ENCODE data around the gene ECE2. TPM values are rescaled to one million over a fixed set of nuclear protein-coding genes. Genes with fewer than 3 reads are reported as not detected.
"Not testable (repeated sequence)": the region's sequence is repeated elsewhere in the genome, so short reads cannot be mapped to it uniquely, and the experiment has no call there.

The ECE2 gene
- polyA plus RNA-seq, 3 donors, result 5.5 TPM; not detected in 2

DNA sequence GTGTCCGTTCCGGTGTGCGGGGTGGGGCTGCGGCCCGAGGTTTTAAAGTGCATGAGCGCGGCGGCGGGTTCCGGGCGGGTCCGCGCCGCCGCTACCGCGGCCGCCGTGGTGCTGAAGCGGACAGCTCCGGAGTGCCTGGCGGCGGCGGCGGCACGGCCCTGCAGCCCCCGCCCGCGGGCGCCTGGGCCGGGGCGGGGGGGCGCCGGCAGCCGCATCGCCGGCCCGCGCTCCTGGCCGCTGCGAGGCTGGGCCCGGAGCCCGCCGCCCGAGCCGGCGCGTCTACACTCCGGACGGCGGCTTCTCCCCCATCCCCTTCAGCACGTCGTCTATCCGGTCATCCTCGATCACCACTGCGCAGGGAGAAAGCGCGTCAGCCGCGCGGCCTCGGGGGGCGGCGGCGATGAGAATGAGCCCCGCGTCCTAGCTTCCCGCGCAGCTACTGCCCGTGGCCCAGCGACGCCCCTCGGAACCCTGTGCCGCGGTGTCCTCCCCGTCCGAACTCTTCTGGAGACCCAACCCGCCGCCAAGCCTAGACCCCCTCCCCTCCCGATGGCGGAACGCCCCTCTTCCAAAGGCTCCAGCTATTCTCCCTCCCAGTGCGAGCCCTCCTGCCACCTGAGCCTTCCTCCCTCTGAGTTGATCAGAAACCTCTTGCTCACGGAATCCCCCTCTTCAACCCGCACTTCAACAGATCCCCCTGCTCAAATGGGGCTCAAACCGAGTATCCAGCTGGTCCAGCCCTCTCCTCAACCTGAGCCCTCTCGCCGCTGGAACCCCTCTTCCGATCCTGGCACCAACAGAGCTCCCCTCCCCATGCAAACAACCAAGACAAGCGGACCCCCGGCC, 15.7 kb upstream of the ECE2 start:
- 1 to 2% (median 2%) methylated on average over 61 to 77 of the region's 91 CpGs for WGBS, 3 donors
- no peak overlapping the region for H3K27ac ChIP-seq (ENCODE audit: low read depth, low read length)

DNA sequence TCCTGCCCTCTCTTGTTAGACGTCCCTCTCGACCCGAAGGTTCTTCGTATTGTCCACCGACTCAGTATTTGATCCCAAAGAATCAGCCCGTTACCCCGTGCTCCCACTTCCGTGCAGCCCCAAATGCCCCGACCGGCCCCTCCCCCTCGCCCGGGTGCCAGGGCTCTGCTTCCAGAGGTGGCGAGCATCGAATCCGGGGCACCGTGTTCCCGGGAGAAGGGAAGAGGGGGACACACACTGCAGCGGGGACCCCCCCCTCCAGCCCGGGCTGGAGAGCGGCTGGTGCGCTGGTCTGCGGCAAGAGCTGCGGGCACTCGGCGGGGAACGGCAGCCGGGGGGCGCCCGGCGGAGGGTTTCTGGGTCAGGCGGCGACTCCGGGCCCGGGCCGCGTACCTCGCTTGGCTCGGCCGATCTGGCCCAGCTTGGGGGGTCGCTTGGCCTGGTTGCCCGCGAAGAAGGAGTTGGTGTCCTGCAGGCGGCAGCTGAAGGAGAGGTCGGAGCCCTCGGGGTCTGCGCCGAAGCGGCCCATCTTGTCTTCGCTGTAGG, 15.0 kb upstream of the ECE2 start:
- no peak overlapping the region for H3K27ac ChIP-seq (ENCODE audit: low read depth, low read length)
- WGBS, 3 donors, result 1 to 2% (median 1%) methylated on average over 31 to 49 of the region's 49 CpGs

DNA sequence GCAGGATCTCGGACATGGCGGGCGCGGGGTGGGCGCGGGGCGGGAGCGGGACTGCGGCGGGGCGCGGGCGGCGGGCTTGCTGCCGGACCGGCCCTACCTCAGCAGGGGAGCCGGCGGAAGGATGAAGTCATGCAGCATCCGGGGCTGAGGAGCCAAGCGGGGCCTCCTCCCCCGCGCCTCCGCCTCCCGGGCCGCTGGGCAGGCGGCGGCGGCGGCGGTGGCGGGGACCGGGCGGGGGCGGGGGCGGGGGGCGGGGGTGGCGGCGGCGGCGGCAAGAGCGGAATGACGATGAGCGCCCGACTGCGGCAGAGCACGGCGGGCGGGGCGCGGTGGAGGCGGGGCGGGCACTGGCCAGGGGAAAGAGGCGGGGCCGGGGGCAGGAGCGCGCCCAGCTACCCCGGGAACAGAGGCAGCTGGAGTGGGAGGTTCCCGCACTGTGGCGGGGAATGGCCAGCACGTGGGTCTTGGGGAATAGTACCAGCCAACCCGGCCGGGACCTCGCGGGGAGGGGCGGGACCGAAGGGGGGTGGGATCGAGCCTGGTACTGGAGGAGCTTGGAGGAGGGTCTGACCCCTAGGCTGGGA, 14.5 kb upstream of the ECE2 start, which contains the start of gene CAMK2N2:
TSS of gene CAMK2N2 (minus strand) at position 284 of the 584 bp plus-strand sequence. CDS start at position 16, 268 bp downstream.
- WGBS, 3 donors, result 0 to 1% (median 1%) methylated on average over 38 to 66 of the region's 67 CpGs
- H3K27ac ChIP-seq (ENCODE audit: low read depth, low read length), result no peak within 1 kb of the TSS

DNA sequence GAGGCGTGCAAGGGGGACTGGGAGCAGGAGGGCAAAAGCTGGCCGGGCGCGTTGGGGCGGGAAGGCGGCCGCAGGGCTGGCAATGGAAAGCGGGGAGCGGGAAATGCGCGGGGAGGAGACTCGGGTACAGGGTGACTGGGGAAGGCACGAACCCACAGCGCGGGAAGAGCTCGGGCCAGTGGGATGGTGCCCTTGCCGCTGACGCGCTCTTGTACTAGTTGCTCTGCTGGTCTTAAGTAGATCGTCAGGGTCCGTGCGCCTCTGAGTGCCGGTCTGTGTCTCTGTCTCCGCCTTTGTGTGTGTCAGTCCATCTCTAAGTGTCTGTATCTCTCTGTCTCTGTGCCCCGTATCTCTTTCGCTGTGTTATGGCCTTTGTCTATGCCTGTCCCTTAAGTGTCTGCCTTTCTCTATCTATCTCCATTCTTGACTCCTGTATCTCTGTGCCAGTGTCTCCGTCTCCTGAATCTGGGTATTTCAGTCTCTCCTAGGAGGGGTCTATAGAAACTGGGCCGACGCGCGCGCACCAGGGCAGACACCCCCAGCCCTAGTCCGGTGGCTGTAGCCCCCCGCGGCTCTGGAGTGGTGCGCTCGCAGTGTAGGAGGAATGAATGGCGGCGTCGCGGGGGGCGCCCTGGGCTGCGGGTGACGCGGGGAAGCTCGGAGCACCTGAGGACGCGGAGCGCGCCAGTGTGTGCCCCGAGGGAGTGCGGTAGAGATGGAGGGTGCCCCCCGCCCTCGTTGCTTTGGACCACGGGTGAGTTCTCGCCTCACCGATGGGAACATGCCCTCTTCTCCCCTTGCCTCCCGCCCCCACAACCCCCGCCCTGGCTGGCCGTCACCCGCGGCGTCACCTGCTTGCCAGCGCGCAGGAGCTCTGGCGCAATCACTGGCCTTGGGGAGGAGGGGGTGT, 13.7 kb upstream of the ECE2 start:
- WGBS, 3 donors, result 0 to 3% (median 3%) methylated on average over 64 to 66 of the region's 66 CpGs
- H3K27ac ChIP-seq (ENCODE audit: low read depth, low read length), result no peak overlapping the region

DNA sequence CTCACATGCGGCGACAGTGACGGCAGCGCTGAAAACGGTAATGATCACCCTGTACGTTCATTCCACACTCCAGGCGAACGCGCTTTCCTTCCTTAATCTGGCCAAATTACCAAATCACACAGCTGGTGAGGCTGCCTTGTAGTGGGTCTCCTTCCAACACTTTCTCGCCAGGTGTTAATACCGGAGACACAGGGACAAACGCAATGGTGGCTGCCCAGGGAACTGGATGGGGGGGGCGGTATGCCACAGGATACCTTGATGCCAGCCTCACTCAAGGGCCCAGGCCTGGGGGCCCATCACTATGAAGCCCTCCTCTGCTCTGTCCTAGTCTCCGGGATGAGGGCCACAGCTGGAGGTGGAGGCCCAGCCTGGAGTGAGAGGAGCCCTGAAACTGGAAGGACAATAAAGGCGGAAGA, 13.1 kb upstream of the ECE2 start:
- WGBS, 3 donors, result 11 to 16% (median 15%) methylated on average over 15 of the region's 15 CpGs
- no peak overlapping the region for H3K27ac ChIP-seq (ENCODE audit: low read depth, low read length)

DNA sequence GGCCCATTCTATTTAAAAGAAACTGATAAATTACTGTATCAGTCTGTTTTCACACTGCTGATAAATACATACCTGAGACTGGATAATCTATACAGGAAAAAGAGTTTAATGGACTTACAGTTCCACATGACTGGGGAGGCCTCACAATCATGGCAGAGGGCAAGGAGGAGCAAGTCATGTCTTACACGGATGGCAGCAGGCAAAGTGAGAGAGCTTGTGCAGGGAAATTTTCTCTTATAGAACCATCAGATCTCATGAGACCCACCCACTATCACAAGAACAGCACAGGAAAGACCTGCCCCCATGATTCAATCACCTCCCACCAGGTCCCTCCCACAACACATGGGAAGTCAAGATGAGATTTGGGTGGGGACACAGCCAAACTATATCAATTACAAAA, 8.6 kb upstream of the ECE2 start:
- H3K27ac ChIP-seq (ENCODE audit: low read depth, low read length), result not testable (repeated sequence)
- 71 to 96% (median 89%) methylated on average over 1 of the region's 1 CpG for WGBS, 3 donors

DNA sequence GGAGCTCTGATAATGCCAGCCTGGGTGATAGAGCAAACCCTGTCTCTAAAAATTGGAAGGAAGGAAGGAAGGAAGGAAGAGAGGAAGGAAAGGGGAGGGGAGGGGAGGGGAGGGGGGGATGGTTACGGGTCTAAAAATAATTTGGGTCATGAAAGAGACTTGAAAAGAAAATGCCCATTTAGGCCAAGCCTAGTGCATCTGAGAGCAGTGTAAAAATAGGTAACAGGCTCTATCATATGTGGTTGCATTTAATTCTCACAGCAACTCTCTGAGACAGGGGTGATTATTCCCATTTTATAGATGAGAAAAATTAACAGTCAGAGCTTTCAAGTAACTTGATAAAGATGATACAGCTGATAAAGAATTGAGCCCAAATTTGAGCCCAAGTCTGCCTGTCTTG, 3.6 kb upstream of the ECE2 start:
- no peak overlapping the region for H3K27ac ChIP-seq (ENCODE audit: low read depth, low read length)
- 38 to 69% (median 50%) methylated on average over 1 of the region's 1 CpG for WGBS, 3 donors

DNA sequence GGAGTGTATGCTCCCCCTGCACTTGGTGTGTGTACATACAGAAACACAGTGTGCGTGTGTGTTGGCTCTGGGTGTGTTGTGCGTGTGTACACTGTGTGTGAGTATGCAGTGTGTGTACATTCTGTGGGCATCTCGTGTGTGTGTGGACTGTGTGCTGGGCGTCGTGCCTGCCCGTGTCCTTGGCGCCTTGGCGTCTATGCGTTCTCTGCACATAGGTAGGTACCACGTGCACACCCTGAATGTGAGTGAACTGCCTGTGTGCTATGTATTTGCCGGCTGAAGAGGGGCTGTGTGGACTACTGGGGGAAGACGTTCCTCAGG, 481 bp upstream of the ECE2 start:
- no peak overlapping the region for H3K27ac ChIP-seq (ENCODE audit: low read depth, low read length)
- WGBS, 3 donors, result 70 to 73% (median 73%) methylated on average over 12 of the region's 12 CpGs

DNA sequence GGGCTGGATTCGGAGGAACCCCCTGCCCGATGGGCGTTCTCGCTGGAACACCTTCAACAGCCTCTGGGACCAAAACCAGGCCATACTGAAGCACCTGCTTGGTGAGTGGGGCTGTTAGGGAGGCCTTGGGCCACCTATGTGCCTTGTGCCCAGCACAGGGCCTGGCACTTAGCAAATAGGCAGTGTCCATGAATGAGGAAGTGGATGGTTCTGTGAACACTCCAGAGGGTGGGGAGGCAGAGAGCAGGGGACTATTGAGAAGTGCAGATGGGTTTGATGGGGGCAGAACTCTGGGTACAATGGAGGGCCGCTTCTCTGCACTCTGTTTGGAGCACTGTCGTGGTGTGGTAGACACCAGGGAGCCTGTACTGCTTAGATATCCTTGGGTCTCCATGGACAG, 1.5 kb downstream of the ECE2 start:
- no peak overlapping the region for H3K27ac ChIP-seq (ENCODE audit: low read depth, low read length)
- 95% methylated on average over 6 of the region's 6 CpGs for WGBS, 3 donors

DNA sequence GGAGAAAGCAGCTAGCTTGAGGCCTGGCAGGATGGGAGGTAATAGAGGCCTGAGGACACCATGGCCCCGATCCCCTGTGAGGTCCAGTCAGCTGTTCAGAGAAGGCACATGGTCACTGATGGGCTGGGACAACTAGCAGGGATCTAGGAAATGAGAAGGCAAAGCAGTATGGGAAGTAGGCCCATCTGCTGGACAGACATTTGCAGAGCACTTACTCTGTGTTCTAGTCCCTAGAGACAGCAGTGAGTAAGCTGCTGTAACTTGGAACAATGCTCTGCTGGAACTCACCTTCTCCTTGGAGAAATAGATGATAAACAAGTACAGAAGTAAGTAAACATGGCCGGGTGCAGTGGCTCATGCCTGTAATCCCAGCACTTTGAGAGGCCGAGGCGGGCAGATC, 7.1 kb downstream of the ECE2 start:
- 85 to 93% (median 89%) methylated on average over 3 to 4 of the region's 4 CpGs for WGBS, 3 donors
- no peak overlapping the region for H3K27ac ChIP-seq (ENCODE audit: low read depth, low read length)

DNA sequence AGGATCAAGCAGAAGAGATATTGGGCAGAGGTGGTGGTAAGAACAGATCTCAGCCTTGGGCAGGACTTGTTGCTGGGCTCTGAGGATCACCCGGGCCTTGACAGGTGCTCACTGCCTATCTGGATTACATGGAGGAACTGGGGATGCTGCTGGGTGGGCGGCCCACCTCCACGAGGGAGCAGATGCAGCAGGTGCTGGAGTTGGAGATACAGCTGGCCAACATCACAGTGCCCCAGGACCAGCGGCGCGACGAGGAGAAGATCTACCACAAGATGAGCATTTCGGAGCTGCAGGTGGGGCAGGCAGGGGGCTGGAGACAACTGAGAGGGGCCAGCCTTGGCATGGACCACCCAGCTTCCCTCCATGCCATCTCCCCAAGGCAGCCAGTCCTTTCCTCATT, 7.9 kb downstream of the ECE2 start:
- H3K27ac ChIP-seq (ENCODE audit: low read depth, low read length), result no peak overlapping the region
- WGBS, 3 donors, result 88 to 96% (median 94%) methylated on average over 4 to 8 of the region's 8 CpGs

DNA sequence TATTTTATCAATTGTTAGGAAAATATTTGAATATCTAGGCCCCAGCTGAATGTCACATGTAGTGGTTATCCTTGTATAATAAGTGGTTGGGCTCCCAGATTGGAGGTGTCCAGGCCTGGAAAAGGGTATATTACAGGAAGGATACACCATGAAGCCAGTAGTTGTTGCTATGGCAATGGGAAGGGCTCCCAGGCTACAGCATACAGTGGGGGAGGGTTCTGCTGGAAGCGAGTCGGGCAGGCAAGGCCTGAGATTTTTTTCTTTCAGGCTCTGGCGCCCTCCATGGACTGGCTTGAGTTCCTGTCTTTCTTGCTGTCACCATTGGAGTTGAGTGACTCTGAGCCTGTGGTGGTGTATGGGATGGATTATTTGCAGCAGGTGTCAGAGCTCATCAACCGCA, 8.9 kb downstream of the ECE2 start:
- WGBS, 3 donors, result 13 to 29% (median 13%) methylated on average over 4 of the region's 4 CpGs
- H3K27ac ChIP-seq (ENCODE audit: low read depth, low read length), result no peak overlapping the region

DNA sequence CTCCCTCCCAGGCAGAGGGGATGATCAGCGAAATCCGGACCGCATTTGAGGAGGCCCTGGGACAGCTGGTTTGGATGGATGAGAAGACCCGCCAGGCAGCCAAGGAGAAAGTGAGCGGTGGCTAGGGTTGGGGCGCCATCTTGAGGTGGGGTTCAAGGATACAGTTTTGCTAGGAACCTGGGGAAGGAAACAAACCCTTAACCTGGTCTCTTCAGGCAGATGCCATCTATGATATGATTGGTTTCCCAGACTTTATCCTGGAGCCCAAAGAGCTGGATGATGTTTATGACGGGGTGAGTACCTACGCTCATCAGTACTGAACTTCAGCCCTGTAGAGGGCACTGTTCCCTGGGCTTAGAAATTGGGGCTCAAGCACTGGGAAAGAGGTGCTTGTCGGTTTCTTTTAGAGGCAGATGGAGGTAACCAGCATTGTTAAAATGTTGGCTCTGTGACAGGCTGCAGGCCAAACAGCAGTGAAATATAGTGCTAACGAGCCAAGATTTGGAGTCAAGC, 13.7 kb downstream of the ECE2 start:
- 6 to 11% (median 7%) methylated on average over 10 of the region's 10 CpGs for WGBS, 3 donors
- no peak overlapping the region for H3K27ac ChIP-seq (ENCODE audit: low read depth, low read length)

DNA sequence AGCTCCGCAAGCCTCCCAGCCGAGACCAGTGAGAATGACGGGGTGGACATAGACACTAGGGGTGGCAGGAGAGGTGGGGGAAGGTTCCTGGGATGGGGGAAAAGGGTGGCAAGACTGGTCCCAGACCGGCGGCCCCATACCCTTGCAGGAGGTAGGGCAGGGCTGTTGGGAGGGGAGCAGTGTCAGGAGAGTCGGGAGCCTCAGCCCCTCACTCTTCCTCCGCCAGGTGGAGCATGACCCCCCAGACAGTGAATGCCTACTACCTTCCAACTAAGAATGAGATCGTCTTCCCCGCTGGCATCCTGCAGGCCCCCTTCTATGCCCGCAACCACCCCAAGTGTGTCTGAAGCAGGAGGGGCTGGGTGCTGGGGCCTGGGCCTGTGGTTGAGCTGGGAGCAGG, 14.5 kb downstream of the ECE2 start:
- H3K27ac ChIP-seq (ENCODE audit: low read depth, low read length), result no peak overlapping the region
- WGBS, 3 donors, result 86 to 91% (median 91%) methylated on average over 10 of the region's 10 CpGs

DNA sequence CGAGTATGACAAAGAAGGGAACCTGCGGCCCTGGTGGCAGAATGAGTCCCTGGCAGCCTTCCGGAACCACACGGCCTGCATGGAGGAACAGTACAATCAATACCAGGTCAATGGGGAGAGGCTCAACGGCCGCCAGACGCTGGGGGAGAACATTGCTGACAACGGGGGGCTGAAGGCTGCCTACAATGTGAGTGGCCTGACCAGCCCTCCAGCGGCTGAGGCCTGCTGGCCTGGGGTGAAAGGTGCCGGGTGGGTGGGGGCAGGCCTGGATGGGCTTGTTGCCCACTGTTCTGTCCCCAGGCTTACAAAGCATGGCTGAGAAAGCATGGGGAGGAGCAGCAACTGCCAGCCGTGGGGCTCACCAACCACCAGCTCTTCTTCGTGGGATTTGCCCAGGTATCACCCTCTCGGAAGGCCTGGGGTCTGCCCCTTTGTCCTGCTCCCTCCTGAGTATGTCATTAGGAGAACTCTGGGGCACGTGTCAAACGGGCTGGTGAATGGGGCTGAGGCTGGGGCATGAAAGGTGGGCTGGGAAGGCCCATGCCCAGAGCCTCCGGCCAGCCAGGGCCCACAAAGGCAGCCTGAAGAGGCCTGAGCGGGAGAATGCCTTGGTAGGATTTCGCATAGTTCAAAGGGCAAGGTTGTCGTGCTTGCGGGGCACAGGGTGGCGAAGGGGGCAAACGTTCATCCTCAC, 15.4 kb downstream of the ECE2 start:
- no peak overlapping the region for H3K27ac ChIP-seq (ENCODE audit: low read depth, low read length)
- 85 to 91% (median 86%) methylated on average over 21 to 22 of the region's 22 CpGs for WGBS, 3 donors

DNA sequence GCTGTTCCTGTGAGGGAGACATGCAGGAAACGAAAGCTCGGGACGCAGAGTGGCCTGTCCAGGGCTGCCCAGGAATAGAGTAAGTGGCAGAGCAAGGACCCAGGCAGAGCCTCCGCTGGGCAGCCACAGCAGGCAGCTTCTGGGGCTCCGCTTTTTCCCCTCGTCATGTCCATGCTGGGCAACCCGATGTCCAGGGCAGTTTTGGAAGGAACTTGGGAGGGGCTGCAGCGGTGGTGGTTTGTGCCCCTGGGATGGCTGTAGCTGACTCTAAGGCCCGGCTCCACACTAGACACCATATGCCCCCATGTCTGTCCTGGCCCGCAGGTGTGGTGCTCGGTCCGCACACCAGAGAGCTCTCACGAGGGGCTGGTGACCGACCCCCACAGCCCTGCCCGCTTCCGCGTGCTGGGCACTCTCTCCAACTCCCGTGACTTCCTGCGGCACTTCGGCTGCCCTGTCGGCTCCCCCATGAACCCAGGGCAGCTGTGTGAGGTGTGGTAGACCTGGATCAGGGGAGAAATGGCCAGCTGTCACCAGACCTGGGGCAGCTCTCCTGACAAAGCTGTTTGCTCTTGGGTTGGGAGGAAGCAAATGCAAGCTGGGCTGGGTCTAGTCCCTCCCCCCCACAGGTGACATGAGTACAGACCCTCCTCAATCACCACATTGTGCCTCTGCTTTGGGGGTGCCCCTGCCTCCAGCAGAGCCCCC, 16.1 kb downstream of the ECE2 start:
- no peak overlapping the region for H3K27ac ChIP-seq (ENCODE audit: low read depth, low read length)
- WGBS, 3 donors, result 88 to 93% (median 92%) methylated on average over 20 to 21 of the region's 21 CpGs

DNA sequence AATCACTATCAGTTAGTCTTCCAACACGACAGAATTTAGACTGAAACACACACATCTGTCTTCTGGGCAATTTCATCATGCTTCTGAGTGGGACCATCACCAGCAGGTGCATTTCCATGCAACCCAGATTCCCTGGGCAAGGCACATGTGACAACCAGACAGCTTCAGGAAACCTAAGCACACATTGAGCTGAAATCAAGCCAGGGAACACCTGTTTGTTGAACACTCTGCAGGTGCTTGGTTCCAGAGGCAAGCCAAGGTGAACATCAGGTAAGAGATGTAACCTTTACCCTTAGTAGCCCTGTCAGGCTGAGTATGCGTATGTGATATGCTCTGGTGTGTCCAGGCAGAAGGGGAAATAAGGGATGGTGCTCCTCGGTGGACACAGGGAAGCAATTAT, 19.9 kb downstream of the ECE2 start:
- no peak overlapping the region for H3K27ac ChIP-seq (ENCODE audit: low read depth, low read length)
- 31 to 69% (median 66%) methylated on average over 3 of the region's 3 CpGs for WGBS, 3 donors

Measured in adipose tissue (tissue), 3 donors.